ENCODE data around the gene UBAP2L. TPM values are rescaled to one million over a fixed set of nuclear protein-coding genes. Genes with fewer than 3 reads are reported as not detected.

The UBAP2L gene
- total and polyA plus RNA-seq, 9 of the 15 experiments (the other 6 are each of a cell fraction or from before 2014, with no cell fraction given) = 75.0 to 245 (median 119) TPM

- TF ChIP-seq, protein P1, sequence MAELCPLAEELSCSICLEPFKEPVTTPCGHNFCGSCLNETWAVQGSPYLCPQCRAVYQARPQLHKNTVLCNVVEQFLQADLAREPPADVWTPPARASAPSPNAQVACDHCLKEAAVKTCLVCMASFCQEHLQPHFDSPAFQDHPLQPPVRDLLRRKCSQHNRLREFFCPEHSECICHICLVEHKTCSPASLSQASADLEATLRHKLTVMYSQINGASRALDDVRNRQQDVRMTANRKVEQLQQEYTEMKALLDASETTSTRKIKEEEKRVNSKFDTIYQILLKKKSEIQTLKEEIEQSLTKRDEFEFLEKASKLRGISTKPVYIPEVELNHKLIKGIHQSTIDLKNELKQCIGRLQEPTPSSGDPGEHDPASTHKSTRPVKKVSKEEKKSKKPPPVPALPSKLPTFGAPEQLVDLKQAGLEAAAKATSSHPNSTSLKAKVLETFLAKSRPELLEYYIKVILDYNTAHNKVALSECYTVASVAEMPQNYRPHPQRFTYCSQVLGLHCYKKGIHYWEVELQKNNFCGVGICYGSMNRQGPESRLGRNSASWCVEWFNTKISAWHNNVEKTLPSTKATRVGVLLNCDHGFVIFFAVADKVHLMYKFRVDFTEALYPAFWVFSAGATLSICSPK (IDR thresholded peaks at IDR 0.05; ENCODE audit: borderline replicate concordance) = no peak
- TF ChIP-seq ZNF407 (IDR thresholded peaks at IDR 0.05; ENCODE audit: low read depth) (peak; percentile 90), PRPF4 (IDR thresholded peaks at IDR 0.05; ENCODE audit: insufficient read depth, low read depth, low read length, poor library complexity, severe bottlenecking) (no peak), ELF2 (CRISPR knock-in tag; IDR thresholded peaks at IDR 0.05) (0 out of 2 replicates have a peak, but pooled peaks have one; percentile 29), MEIS2 (IDR thresholded peaks at IDR 0.05; ENCODE audit: partially characterized antibody) (peak; percentile 71), CEBPB (tag; IDR thresholded peaks at IDR 0.05) (peak; percentile 86), HMGXB4 (CRISPR knock-in tag; IDR thresholded peaks at IDR 0.05) (no peak), RUNX1 (IDR thresholded peaks at IDR 0.05; ENCODE audit: low read depth) (no peak; the same call in 1 of the 2 replicates), TRIM24 (IDR thresholded peaks at IDR 0.05) (peak in 1 of 2 experiments; percentile 24; a peak in 1 of 4 replicates), ZNF785 (CRISPR knock-in tag; IDR thresholded peaks at IDR 0.05) (no peak), ZNF212 (CRISPR knock-in tag; IDR thresholded peaks at IDR 0.05) (no peak)
- TF ChIP-seq, protein P2, sequence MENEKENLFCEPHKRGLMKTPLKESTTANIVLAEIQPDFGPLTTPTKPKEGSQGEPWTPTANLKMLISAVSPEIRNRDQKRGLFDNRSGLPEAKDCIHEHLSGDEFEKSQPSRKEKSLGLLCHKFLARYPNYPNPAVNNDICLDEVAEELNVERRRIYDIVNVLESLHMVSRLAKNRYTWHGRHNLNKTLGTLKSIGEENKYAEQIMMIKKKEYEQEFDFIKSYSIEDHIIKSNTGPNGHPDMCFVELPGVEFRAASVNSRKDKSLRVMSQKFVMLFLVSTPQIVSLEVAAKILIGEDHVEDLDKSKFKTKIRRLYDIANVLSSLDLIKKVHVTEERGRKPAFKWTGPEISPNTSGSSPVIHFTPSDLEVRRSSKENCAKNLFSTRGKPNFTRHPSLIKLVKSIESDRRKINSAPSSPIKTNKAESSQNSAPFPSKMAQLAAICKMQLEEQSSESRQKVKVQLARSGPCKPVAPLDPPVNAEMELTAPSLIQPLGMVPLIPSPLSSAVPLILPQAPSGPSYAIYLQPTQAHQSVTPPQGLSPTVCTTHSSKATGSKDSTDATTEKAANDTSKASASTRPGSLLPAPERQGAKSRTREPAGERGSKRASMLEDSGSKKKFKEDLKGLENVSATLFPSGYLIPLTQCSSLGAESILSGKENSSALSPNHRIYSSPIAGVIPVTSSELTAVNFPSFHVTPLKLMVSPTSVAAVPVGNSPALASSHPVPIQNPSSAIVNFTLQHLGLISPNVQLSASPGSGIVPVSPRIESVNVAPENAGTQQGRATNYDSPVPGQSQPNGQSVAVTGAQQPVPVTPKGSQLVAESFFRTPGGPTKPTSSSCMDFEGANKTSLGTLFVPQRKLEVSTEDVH (IDR thresholded peaks at IDR 0.05; ENCODE audit: low read depth, partially characterized antibody) = peak; percentile 74
Measured at GRCh38 chr1:154272217-154272998, 51.7 kb downstream of the UBAP2L start, which contains the start of gene HAX1 (continued).
